WERI-Rb-1 (cell line): ENCODE measurements around the gene TMEM212.

ENCODE experiments used
- DNase-seq: peaks from one replicate; pipeline ENCODE4 v3.0.0-alpha.2; 2020
- H3K27ac ChIP-seq: fragments of 250-450 bp; sonication (Bioruptor Pico); 2 replicates; pipeline ENCODE4 v1.5.1; 2020; ENCODE audit warnings: mild to moderate bottlenecking, moderate library complexity
- H3K27me3 ChIP-seq: fragments of 250-450 bp; sonication (Bioruptor Pico); 2 replicates; pipeline ENCODE4 v1.5.1; 2021; ENCODE audit warnings: mild to moderate bottlenecking, low read depth, moderate library complexity; ENCODE audit not compliant: insufficient read depth, severe bottlenecking
- H3K36me3 ChIP-seq: fragments of 250-450 bp; sonication (Bioruptor Pico); 2 replicates; pipeline ENCODE4 v1.5.1; 2020; ENCODE audit warnings: mild to moderate bottlenecking, moderate library complexity
- H3K4me3 ChIP-seq: 2 replicates; pipeline ENCODE4 v1.5.1; 2011; ENCODE audit warnings: low read depth, mild to moderate bottlenecking, control low read depth, low read length
- H3K9me3 ChIP-seq: fragments of 250-450 bp; sonication (Bioruptor Pico); 2 replicates; pipeline ENCODE4 v1.5.1; 2021; ENCODE audit warnings: mild to moderate bottlenecking, moderate library complexity; ENCODE audit not compliant: severe bottlenecking
- CTCF ChIP-seq: IDR thresholded peaks from 2 replicates; pipeline ENCODE4 v1.5.1; 2011; ENCODE audit warnings: low read depth, mild to moderate bottlenecking, control low read depth, inconsistent platforms, low read length

The TMEM212 gene

GRCh38 chr3:171844873-171845272, 1.7 kb downstream of the TMEM212 start:
- Histone ChIP-seq H3K36me3 (no peaks in the 10 kb centered on the region), H3K27ac (no peak overlapping the region), H3K27me3 (no peaks in the 10 kb centered on the region), H3K4me3 (no peak overlapping the region), H3K9me3 (no peaks in the 10 kb centered on the region)
- DNase-seq, result no peak
- TF ChIP-seq CTCF, result no peak

- Histone ChIP-seq H3K9me3 (no peaks in the 10 kb centered on the region), H3K27me3 (no peaks in the 10 kb centered on the region), H3K4me3 (no peak overlapping the region), H3K27ac (no peak overlapping the region), H3K36me3 (no peaks in the 10 kb centered on the region)
- DNase-seq, result no peak
- TF ChIP-seq CTCF, result no peak
These were observed 2.5 kb downstream of the TMEM212 start for GRCh38 chr3:171845481-171846284.

- Histone ChIP-seq H3K4me3 (no peak overlapping the region), H3K36me3 (no peaks in the 10 kb centered on the region), H3K27me3 (no peaks in the 10 kb centered on the region), H3K27ac (no peak overlapping the region), H3K9me3 (no peaks in the 10 kb centered on the region)
- DNase-seq, result no peak
- no peak for TF ChIP-seq CTCF
These were observed 3.4 kb downstream of the TMEM212 start for GRCh38 chr3:171846597-171846996.

GRCh38 chr3:171847133-171847532, 4.0 kb downstream of the TMEM212 start:
- Histone ChIP-seq H3K9me3 (no peaks in the 10 kb centered on the region), H3K36me3 (no peaks in the 10 kb centered on the region)

GRCh38 chr3:171847595-171848259, 4.6 kb downstream of the TMEM212 start:
- Histone ChIP-seq H3K4me3 (no peak overlapping the region), H3K9me3 (no peaks in the 10 kb centered on the region), H3K27ac (no peak overlapping the region)

More at GRCh38 chr3:171847133-171847532, 4.0 kb downstream of the TMEM212 start:
- H3K27ac ChIP-seq, result no peak overlapping the region
- DNase-seq, result no peak
- TF ChIP-seq CTCF, result no peak
- no peaks in the 10 kb centered on the region for H3K27me3 ChIP-seq
- H3K4me3 ChIP-seq, result no peak overlapping the region

More at GRCh38 chr3:171847595-171848259, 4.6 kb downstream of the TMEM212 start:
- no peak for TF ChIP-seq CTCF
- Histone ChIP-seq H3K27me3 (no peaks in the 10 kb centered on the region), H3K36me3 (no peaks in the 10 kb centered on the region)
- DNase-seq, result no peak
